ENCODE measurements around the gene EEIG1.

DNA sequence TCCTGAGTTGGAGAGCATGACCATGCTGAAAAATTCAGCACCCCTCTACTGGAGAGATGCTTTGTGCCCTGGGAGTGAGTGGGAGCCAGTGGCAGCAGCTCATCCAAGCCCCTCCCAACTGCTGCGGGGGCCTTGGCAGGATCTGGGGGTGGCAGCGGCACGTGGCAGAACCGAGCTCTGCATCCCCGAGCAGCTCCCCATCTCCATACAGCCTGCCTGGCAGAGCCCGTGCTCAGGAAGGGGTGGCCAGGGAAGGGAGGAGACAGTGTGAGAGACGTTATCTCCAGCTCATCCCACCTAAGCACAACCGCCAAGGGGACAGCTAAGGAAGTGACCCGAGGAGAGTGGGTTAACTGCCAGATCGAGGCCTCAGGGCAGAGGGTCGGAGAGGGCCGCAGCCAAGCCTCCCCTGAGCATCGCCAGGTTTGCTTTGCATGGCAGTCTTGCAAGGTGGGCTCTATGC, 25.9 kb downstream of the EEIG1 start:
- no peak for TF ChIP-seq CTCF (conservative IDR thresholded peaks at IDR 0.05; ENCODE audit: low read length)
- no peak for TF ChIP-seq EZH2phosphoT487 (IDR thresholded peaks at IDR 0.05; ENCODE audit: borderline replicate concordance)
